Measurements from ENCODE around the gene FOXA2. TPM values are rescaled to one million over a fixed set of nuclear protein-coding genes. Genes with fewer than 3 reads are reported as not detected.

FOXA2 gene
- total and polyA plus RNA-seq, 12 donors = not detected

DNA sequence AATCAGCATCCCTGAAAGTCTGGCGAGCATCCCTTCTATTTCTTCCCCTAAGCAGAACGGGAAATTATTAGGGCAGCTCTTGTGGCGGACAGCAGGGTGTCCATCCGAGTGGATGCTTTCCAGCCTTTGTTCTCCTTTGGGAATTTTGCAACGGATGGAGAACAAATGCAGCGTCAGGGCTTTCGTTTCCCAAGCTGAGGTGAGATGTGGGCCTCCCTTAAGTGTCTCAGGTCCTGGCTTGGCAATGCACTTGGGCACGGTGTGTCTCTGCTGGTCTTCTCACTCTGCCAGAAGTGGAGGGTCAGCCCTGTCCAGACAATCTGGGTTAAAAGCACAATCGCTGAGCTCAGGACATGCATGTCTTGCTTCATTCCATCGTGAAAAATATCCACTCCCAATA lies 43.5 kb downstream of the FOXA2 start:
- WGBS, 2 donors = 65 to 69% methylated on average over 10 of the region's 10 CpGs
- no peak overlapping the region for H3K4me3 ChIP-seq
- TF ChIP-seq, protein P1, sequence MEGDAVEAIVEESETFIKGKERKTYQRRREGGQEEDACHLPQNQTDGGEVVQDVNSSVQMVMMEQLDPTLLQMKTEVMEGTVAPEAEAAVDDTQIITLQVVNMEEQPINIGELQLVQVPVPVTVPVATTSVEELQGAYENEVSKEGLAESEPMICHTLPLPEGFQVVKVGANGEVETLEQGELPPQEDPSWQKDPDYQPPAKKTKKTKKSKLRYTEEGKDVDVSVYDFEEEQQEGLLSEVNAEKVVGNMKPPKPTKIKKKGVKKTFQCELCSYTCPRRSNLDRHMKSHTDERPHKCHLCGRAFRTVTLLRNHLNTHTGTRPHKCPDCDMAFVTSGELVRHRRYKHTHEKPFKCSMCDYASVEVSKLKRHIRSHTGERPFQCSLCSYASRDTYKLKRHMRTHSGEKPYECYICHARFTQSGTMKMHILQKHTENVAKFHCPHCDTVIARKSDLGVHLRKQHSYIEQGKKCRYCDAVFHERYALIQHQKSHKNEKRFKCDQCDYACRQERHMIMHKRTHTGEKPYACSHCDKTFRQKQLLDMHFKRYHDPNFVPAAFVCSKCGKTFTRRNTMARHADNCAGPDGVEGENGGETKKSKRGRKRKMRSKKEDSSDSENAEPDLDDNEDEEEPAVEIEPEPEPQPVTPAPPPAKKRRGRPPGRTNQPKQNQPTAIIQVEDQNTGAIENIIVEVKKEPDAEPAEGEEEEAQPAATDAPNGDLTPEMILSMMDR (IDR thresholded peaks at IDR 0.05) = no peak
- H3K9me3 ChIP-seq = no peaks in the 10 kb centered on the region
- H3K4me1 ChIP-seq = no peaks in the 10 kb centered on the region
- DNase-seq (no peak), ATAC-seq (no peak)
- H3K27ac ChIP-seq = no peak overlapping the region
- intact Hi-C loops (cut with DNase I) = no loop called here
- H3K36me3 ChIP-seq = no peaks in the 10 kb centered on the region
- peaks cover 0 to 57% (median 30%) of the 10 kb centered on the region in 7 donors for H3K27me3 ChIP-seq

DNA sequence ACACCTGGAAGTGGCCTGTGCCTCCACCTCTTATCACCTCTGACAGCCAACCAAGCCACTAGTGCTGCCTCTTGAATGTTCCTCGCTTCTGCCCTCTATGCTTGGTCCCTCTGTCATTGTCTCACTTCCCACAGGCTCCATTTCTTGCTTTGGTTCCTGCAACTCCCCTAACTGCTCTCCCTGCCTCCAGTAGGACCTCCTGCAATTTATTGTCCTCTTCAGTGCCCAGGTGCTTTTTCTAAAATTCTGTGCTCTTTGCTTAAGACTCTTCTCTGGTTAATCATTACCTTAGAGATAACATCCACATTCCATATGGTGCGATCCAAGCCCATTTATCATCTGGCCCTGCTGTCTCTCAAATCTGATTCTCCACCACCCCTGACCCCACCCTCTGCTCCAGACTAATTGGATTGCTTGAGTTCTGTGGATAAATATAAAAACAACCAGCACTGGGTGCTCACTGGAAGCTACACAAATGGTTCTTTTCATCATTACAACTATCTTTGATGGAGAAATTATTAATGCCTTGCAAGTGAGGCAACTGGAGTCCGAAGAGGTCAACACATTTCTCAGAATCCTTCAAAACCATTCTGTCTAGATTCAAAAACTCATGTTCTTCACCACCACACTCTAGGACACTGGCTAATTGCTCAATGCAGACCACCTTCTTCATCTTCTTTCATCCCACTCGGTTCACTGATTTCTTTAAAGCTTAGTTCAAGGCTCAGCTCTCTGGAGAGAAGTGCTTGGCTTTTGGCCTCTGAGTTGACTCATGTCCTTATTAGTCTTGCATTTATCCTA lies 47.2 kb downstream of the FOXA2 start:
- TF ChIP-seq, protein P1 (IDR thresholded peaks at IDR 0.05) = no peak
- no peak overlapping the region for H3K27ac ChIP-seq
- intact Hi-C loops (cut with DNase I) = no loop called here
- H3K4me1 ChIP-seq = no peaks in the 10 kb centered on the region
- no peaks in the 10 kb centered on the region for H3K36me3 ChIP-seq
- no peaks in the 10 kb centered on the region for H3K9me3 ChIP-seq
- no peak overlapping the region for H3K4me3 ChIP-seq
- H3K27me3 ChIP-seq = peaks cover 0 to 31% (median 5%) of the 10 kb centered on the region in 7 donors
- 67 to 68% methylated on average over 4 of the region's 4 CpGs for WGBS, 2 donors
- no peak for ATAC-seq
- DNase-seq = no peak

DNA sequence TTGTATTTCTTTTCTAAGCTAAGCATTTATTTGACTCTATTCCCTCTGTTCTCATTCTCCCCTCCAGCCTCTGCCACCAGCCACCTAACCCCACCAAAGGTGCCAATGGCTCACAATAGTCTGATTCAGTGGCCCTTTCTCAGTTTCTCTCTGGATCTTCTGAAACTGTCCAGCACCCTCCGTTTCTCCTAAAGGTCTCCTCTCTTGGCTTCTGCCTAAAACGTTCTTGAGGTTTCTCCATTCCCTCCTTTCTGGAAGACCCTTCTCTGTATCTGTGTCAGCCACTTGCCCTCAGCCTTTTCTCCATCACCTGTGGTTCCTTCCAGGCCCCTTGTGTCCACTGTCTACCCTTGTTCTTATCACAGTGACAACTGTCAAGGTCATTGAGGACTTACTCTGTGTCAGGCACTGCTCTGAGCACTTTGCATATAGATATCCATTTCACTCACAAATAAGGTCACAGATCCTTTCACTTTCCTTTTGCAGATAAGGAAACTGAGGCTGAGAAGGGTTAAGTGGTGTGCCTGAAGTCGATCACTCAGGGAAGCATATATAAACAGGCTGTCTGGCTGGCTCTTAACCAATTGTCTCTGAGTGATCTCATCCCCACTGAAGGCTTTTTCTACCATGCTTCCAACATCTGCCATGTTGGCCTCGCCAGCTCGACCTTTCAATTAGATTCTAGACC lies 48.1 kb downstream of the FOXA2 start:
- no peaks in the 10 kb centered on the region for H3K9me3 ChIP-seq
- intact Hi-C loops (cut with DNase I) = no loop called here

DNA sequence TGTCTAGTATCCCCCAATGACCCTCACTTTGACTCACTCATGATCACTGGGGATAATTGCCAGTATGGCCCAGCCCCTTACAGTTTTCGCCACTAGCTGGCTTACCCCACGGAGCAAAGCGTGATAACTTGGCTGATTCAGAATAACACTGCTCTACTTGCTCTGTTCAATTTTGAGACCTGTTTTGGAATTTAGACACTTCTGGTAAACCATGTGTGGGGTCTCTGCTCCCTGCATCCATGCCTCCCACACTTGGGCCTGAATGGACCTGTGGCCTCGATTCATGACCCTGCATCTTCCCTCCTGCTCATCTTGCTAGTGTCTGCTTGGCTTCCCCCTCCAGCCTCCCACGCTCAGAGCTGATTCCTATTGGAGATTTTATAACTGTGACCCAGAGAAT lies 48.9 kb downstream of the FOXA2 start:
- H3K4me3 ChIP-seq = no peak overlapping the region
- no peaks in the 10 kb centered on the region for H3K4me1 ChIP-seq
- H3K27ac ChIP-seq = no peak overlapping the region
- WGBS, 2 donors = 83 to 86% methylated on average over 5 of the region's 5 CpGs
- ATAC-seq (no peak), DNase-seq (no peak)
- intact Hi-C loops (cut with DNase I) = no loop called here
- TF ChIP-seq, protein P1 (IDR thresholded peaks at IDR 0.05) = no peak
- no peaks in the 10 kb centered on the region for H3K36me3 ChIP-seq
- H3K27me3 ChIP-seq = peaks cover 0 to 26% (median 0%) of the 10 kb centered on the region in 7 donors
- no peaks in the 10 kb centered on the region for H3K9me3 ChIP-seq

More for the DNA sequence above, 48.1 kb downstream of the FOXA2 start:
- Histone ChIP-seq H3K4me1 (no peaks in the 10 kb centered on the region), H3K4me3 (no peak overlapping the region), H3K27ac (no peak overlapping the region), H3K27me3 (peaks cover 0 to 25% (median 3%) of the 10 kb centered on the region in 7 donors), H3K36me3 (no peaks in the 10 kb centered on the region)
- TF ChIP-seq, protein P1 (IDR thresholded peaks at IDR 0.05) = no peak
- DNase-seq (no peak), ATAC-seq (no peak)
- WGBS, 2 donors = 74 to 81% methylated on average over 5 of the region's 5 CpGs
